Measurements from ENCODE around the gene LCTL.

- no peak for TF ChIP-seq POLR2A (IDR thresholded peaks at IDR 0.05; ENCODE audit: low read depth, low read length)
- TF ChIP-seq POLR2AphosphoS5 (IDR thresholded peaks at IDR 0.05; ENCODE audit: low read depth, low read length) = no peak
Observed at GRCh38 chr15:66558271-66558670, 7.5 kb downstream of the LCTL start.
